ENCODE data around the gene GFER.

The GFER gene

DNA sequence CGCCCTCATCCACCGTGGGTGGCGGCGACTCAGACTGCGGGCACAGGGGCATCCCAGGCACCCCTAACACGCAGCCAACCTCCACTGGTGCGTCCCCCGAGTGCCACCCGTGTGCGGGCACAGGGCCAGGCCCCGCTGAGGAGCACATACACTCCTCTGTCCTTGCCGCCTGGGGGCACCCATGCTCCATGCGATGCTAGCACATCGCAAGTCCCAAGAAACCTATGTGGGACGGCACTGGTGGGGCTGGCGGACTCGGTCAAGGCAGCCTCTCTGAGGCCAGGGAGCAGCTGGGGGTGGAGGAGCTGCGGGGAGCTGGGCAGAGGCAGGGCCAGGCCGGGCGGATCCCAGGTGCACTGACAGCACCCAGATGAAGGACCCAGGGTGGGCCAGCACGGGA lies 21.7 kb downstream of the GFER start (continued):
- TF ChIP-seq OSR2 (tag by site-specific recombination; IDR thresholded peaks at IDR 0.05), result no peak
- TF ChIP-seq, protein P1, sequence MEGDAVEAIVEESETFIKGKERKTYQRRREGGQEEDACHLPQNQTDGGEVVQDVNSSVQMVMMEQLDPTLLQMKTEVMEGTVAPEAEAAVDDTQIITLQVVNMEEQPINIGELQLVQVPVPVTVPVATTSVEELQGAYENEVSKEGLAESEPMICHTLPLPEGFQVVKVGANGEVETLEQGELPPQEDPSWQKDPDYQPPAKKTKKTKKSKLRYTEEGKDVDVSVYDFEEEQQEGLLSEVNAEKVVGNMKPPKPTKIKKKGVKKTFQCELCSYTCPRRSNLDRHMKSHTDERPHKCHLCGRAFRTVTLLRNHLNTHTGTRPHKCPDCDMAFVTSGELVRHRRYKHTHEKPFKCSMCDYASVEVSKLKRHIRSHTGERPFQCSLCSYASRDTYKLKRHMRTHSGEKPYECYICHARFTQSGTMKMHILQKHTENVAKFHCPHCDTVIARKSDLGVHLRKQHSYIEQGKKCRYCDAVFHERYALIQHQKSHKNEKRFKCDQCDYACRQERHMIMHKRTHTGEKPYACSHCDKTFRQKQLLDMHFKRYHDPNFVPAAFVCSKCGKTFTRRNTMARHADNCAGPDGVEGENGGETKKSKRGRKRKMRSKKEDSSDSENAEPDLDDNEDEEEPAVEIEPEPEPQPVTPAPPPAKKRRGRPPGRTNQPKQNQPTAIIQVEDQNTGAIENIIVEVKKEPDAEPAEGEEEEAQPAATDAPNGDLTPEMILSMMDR (tag by site-specific recombination; IDR thresholded peaks at IDR 0.05), result peak; percentile 85
- TF ChIP-seq, protein P2, sequence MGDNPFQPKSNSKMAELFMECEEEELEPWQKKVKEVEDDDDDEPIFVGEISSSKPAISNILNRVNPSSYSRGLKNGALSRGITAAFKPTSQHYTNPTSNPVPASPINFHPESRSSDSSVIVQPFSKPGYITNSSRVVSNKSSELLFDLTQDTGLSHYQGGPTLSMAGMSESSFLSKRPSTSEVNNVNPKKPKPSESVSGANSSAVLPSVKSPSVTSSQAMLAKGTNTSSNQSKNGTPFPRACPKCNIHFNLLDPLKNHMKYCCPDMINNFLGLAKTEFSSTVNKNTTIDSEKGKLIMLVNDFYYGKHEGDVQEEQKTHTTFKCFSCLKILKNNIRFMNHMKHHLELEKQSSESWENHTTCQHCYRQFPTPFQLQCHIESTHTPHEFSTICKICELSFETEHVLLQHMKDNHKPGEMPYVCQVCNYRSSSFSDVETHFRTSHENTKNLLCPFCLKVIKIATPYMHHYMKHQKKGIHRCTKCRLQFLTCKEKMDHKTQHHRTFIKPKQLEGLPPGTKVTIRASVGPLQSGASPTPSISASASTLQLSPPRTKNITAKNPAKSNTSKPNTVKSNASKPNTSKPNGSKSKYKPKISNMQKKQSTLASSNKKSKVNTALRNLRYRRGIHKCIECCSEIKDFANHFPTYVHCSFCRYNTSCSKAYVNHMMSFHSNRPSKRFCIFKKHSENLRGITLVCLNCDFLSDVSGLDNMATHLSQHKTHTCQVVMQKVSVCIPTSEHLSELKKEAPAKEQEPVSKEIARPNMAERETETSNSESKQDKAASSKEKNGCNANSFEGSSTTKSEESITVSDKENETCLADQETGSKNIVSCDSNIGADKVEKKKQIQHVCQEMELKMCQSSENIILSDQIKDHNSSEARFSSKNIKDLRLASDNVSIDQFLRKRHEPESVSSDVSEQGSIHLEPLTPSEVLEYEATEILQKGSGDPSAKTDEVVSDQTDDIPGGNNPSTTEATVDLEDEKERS (tag by site-specific recombination; IDR thresholded peaks at IDR 0.05), result no peak
- TF ChIP-seq GLIS2 (tag by site-specific recombination; IDR thresholded peaks at IDR 0.05), result 0 out of 2 replicates have a peak, but pooled peaks have one; percentile 21

DNA sequence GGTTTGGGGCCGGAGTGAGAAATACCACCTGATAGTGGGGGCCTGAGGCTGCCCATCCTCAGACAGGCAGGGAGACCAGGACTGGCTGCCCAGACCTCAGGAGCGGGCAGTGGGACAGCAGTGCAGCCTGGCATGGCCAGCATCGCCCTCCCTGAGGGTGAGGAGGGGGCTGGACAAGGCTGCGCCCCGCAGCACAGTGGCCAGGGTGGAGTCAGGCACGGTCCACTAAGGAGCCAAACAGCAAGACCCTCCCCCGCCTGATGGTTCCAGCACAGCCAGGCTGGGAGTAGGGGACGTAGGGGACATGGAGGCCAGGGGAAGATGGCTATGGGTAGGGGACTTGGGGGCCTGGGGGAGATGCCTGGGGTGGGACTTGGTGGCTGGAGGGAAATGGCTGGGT lies 22.3 kb downstream of the GFER start:
- ChIA-PET POLR2A (no interaction called here), CTCF (interaction anchor here (1.3 kb wide), 1 partner anchor 46 kb away, joined by 3 read pairs; no protein-coding TSS in a partner anchor)
- Histone ChIP-seq H3K4me1 (ENCODE audit: control insufficient read depth, insufficient read depth, low read length) (peaks cover 29% of the 10 kb centered on the region), H3K36me3 (ENCODE audit: control insufficient read depth in 2 of 2, insufficient read depth in 1 of 2, low read length in 2 of 2) (peaks cover 0 to 52% of the 10 kb centered on the region in 2 experiments; a peak in 2 of 3 replicates), H3K9me3 (ENCODE audit: control insufficient read depth, insufficient read depth, low read depth, low read length) (no peaks in the 10 kb centered on the region), H3K27ac (ENCODE audit: extremely low read depth, low read depth, low read length) (no peak overlapping the region; the same call in 1 of the 2 replicates), H3K4me3 (ENCODE audit: low read depth, low read length) (no peak overlapping the region)
- TF ChIP-seq, protein P3, sequence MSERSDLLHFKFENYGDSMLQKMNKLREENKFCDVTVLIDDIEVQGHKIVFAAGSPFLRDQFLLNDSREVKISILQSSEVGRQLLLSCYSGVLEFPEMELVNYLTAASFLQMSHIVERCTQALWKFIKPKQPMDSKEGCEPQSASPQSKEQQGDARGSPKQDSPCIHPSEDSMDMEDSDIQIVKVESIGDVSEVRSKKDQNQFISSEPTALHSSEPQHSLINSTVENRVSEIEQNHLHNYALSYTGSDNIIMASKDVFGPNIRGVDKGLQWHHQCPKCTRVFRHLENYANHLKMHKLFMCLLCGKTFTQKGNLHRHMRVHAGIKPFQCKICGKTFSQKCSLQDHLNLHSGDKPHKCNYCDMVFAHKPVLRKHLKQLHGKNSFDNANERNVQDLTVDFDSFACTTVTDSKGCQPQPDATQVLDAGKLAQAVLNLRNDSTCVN (tag by site-specific recombination; optimal IDR thresholded peaks at IDR 0.05), result peak; percentile 0
- no peak for TF ChIP-seq ZNF266 (tag by site-specific recombination; IDR thresholded peaks at IDR 0.05; ENCODE audit: low read depth)

DNA sequence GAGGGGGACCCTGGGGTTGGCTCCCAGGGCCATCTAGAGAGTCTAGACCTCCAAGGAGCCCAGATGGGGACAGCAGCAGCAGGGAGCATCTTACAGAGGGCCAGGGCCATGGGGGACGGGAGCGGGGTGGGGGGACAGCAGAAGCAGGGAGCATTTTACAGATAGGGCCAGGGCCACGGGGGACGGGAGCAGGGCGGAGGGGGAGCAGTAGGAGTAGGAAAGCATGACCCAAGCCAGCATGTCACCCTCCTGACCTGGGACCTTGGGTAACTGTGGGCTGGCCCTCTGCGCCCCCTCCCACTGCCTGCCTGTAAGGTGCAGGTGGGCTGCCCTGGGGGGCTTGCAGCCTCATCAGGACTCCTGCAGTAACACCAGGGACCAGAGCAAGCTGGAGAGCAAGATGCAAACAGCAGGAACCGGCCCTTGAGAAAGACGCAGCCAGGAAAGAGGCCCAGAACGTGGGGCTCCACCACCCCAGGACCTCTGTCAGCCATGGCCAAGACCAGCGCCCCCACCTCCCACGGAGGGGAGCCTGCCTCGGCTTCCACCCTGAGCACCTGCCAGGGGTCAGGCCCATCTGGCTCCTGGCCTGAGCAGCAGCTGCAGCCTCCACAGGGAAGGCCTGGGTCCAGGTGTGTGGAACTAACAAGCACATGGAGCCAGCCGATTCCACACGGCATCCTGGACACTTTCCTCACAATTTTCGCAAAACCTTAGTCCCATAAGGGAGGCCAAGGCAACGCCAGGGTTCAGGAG lies 23.3 kb downstream of the GFER start:
- ChIA-PET CTCF (interaction anchor here (0.6 to 1.8 kb wide), 5 partner anchors 15 to 582 kb away, joined by 3 to 6 read pairs (median 4); no protein-coding TSS in a partner anchor), POLR2A (interaction anchor here (1.0 to 2.7 kb wide), 5 partner anchors 8 to 148 kb away, joined by 3 to 17 read pairs (median 3); partner anchors contain the start of genes RPS2 and TRAF7)
- Histone ChIP-seq H3K36me3 (ENCODE audit: control insufficient read depth in 2 of 2, insufficient read depth in 1 of 2, low read length in 2 of 2) (peaks cover 0 to 42% of the 10 kb centered on the region in 2 experiments; a peak in 1 of 3 replicates), H3K9me3 (ENCODE audit: control insufficient read depth, insufficient read depth, low read depth, low read length) (no peaks in the 10 kb centered on the region), H3K4me1 (ENCODE audit: control insufficient read depth, insufficient read depth, low read length) (peaks cover 29% of the 10 kb centered on the region), H3K27ac (ENCODE audit: extremely low read depth, low read depth, low read length) (peak overlapping the region; percentile 97; the same call in 1 of the 2 replicates), H3K4me3 (ENCODE audit: low read depth, low read length) (peak overlapping the region; percentile 1; the same call in 1 of the 2 replicates)
- no peak for TF ChIP-seq ZNF571 (tag by site-specific recombination; IDR thresholded peaks at IDR 0.05)
- no peak for TF ChIP-seq ZNF776 (tag by site-specific recombination; IDR thresholded peaks at IDR 0.05; ENCODE audit: borderline replicate concordance)
- TF ChIP-seq ZNF311 (tag by site-specific recombination; IDR thresholded peaks at IDR 0.05; ENCODE audit: borderline replicate concordance), result no peak
- no peak for TF ChIP-seq ZNF473 (tag by site-specific recombination; IDR thresholded peaks at IDR 0.05)
- 0 out of 2 replicates have a peak, but pooled peaks have one; percentile 6 for TF ChIP-seq ZIC2 (tag by site-specific recombination; IDR thresholded peaks at IDR 0.05)
- no peak for TF ChIP-seq ZXDB (tag by site-specific recombination; IDR thresholded peaks at IDR 0.05)
- TF ChIP-seq, protein P4, sequence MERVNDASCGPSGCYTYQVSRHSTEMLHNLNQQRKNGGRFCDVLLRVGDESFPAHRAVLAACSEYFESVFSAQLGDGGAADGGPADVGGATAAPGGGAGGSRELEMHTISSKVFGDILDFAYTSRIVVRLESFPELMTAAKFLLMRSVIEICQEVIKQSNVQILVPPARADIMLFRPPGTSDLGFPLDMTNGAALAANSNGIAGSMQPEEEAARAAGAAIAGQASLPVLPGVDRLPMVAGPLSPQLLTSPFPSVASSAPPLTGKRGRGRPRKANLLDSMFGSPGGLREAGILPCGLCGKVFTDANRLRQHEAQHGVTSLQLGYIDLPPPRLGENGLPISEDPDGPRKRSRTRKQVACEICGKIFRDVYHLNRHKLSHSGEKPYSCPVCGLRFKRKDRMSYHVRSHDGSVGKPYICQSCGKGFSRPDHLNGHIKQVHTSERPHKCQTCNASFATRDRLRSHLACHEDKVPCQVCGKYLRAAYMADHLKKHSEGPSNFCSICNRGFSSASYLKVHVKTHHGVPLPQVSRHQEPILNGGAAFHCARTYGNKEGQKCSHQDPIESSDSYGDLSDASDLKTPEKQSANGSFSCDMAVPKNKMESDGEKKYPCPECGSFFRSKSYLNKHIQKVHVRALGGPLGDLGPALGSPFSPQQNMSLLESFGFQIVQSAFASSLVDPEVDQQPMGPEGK (tag by site-specific recombination; IDR thresholded peaks at IDR 0.05), result peak; percentile 8; the same call in 1 of the 2 replicates
- TF ChIP-seq ZNF16 (tag by site-specific recombination; IDR thresholded peaks at IDR 0.05; ENCODE audit: low read depth), result no peak
- no peak for TF ChIP-seq ZNF596 (tag by site-specific recombination; IDR thresholded peaks at IDR 0.05)
- TF ChIP-seq, protein P5, sequence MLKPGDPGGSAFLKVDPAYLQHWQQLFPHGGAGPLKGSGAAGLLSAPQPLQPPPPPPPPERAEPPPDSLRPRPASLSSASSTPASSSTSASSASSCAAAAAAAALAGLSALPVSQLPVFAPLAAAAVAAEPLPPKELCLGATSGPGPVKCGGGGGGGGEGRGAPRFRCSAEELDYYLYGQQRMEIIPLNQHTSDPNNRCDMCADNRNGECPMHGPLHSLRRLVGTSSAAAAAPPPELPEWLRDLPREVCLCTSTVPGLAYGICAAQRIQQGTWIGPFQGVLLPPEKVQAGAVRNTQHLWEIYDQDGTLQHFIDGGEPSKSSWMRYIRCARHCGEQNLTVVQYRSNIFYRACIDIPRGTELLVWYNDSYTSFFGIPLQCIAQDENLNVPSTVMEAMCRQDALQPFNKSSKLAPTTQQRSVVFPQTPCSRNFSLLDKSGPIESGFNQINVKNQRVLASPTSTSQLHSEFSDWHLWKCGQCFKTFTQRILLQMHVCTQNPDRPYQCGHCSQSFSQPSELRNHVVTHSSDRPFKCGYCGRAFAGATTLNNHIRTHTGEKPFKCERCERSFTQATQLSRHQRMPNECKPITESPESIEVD (tag by site-specific recombination; IDR thresholded peaks at IDR 0.05), result no peak
- TF ChIP-seq EGR2 (tag by site-specific recombination; IDR thresholded peaks at IDR 0.05; ENCODE audit: low read depth), result peak; percentile 38; the same call in 1 of the 2 replicates
- TF ChIP-seq ZFHX2 (tag by site-specific recombination; conservative IDR thresholded peaks at IDR 0.05), result 0 out of 2 replicates have a peak, but pooled peaks have one; percentile 9
